ENCODE data around the gene VPS51.

DNA sequence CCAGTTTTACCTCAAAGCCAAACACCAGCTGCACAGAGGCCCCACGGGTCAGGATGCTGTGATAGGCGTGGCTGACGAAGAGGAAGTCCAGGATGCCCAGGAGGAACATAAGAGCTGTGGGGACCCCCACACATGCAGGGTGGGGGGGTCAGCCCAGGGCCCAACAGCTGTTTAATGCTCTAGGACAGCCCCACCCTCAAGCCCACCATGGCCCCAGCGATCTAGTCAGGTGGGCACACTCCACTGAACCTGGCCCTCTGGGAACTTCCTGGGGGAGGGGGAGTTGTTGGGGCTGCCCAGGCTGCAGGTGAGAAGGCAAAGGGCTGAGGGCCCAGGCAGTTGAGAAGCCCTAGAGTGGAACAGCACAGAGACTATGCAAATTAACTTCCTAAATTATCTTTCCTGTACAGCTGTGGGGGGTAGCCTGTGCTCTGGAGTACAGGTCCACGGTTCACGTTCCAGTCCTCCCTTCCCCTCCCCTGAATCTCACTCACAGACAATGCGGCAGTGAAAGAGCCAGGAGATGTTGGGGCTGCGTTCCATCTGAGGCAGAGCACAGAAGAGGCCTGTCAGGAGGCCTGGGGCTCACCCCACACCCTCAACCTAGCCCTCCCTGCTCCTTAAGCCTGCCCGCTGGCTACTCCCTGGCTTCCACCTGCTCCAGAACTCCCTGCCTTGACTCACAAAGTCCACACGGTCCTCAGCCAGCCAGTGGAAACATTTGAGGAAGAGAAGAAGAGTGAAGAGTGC is 36.4 kb downstream of the VPS51 start:
- TF ChIP-seq, protein P1, sequence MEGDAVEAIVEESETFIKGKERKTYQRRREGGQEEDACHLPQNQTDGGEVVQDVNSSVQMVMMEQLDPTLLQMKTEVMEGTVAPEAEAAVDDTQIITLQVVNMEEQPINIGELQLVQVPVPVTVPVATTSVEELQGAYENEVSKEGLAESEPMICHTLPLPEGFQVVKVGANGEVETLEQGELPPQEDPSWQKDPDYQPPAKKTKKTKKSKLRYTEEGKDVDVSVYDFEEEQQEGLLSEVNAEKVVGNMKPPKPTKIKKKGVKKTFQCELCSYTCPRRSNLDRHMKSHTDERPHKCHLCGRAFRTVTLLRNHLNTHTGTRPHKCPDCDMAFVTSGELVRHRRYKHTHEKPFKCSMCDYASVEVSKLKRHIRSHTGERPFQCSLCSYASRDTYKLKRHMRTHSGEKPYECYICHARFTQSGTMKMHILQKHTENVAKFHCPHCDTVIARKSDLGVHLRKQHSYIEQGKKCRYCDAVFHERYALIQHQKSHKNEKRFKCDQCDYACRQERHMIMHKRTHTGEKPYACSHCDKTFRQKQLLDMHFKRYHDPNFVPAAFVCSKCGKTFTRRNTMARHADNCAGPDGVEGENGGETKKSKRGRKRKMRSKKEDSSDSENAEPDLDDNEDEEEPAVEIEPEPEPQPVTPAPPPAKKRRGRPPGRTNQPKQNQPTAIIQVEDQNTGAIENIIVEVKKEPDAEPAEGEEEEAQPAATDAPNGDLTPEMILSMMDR (conservative IDR thresholded peaks at IDR 0.05; ENCODE audit: low read depth, low read length), result no peak
- TF ChIP-seq CHD1 (IDR thresholded peaks at IDR 0.05; ENCODE audit: low read depth, low read length) (no peak), POLR2A (IDR thresholded peaks at IDR 0.05; ENCODE audit: low read depth, low read length) (no peak), RAD21 (IDR thresholded peaks at IDR 0.05; ENCODE audit: low read length) (no peak), MAZ (IDR thresholded peaks at IDR 0.05; ENCODE audit: borderline replicate concordance, low read depth, low read length) (no peak), FOS (IDR thresholded peaks at IDR 0.05; ENCODE audit: low read depth, low read length) (no peak), MAFK (IDR thresholded peaks at IDR 0.05; ENCODE audit: low read depth, low read length) (no peak)

Measured in IMR-90 (cell line).